Astrocyte (in vitro differentiated cells and primary cell): ENCODE results near the gene PDE4C. TPM values are rescaled to one million over a fixed set of nuclear protein-coding genes. Genes with fewer than 3 reads are reported as not detected.

Experiments used
- DNase-seq: peaks from one replicate; pipeline ENCODE4 v3.0.0-alpha.2; 2010; ENCODE audit warnings: low read depth
- FAIRE-seq: peaks from 2 replicates; lab custom pipeline; 2011; peaks lifted over from hg19 to GRCh38; lab: Jason Lieb, UNC
- H2AFZ ChIP-seq: 2 replicates; pipeline ENCODE4 v1.6.0; 2012; ENCODE audit warnings: low read depth, low read length, inconsistent platforms
- H3K27ac ChIP-seq: 2 replicates; pipeline ENCODE4 v1.5.1; 2011; ENCODE audit warnings: low read depth, low read length, inconsistent platforms
- H3K27me3 ChIP-seq: 2 replicates; pipeline ENCODE4 v1.6.0; 2011; ENCODE audit warnings: low read length, inconsistent platforms; ENCODE audit not compliant: insufficient read depth
- H3K36me3 ChIP-seq: 2 replicates; pipeline ENCODE4 v1.5.1; 2011; ENCODE audit warnings: low read length, inconsistent platforms; ENCODE audit not compliant: insufficient read depth
- H3K4me1 ChIP-seq: 2 replicates; pipeline ENCODE4 v1.5.1; 2011; ENCODE audit warnings: low read length, inconsistent platforms; ENCODE audit not compliant: insufficient read depth
- H3K4me2 ChIP-seq: 2 replicates; pipeline ENCODE4 v1.6.0; 2012; ENCODE audit warnings: low read length, inconsistent platforms
- H3K4me3 ChIP-seq: 2 replicates; pipeline ENCODE4 v1.5.1; 2011; ENCODE audit warnings: low read depth, mild to moderate bottlenecking, low read length, inconsistent platforms; ENCODE audit not compliant: insufficient read depth
- H3K79me2 ChIP-seq: 2 replicates; pipeline ENCODE4 v1.6.0; 2012; ENCODE audit warnings: mild to moderate bottlenecking, low read length, inconsistent platforms; ENCODE audit not compliant: insufficient read depth
- H3K9ac ChIP-seq: 2 replicates; pipeline ENCODE4 v1.6.0; 2012; ENCODE audit warnings: mild to moderate bottlenecking, low read length, inconsistent platforms
- H3K9me3 ChIP-seq: 2 replicates; pipeline ENCODE4 v1.5.1; 2012; ENCODE audit warnings: low read depth, mild to moderate bottlenecking, low read length, inconsistent platforms; ENCODE audit not compliant: insufficient read depth
- H4K20me1 ChIP-seq: 2 replicates; pipeline ENCODE4 v1.6.0; 2012; ENCODE audit warnings: low read length, inconsistent platforms; ENCODE audit not compliant: insufficient read depth
- H3K27ac Mint-ChIP-seq: one replicate; pipeline ENCODE4 v1.8.0; 2021; ENCODE audit warnings: mild to moderate bottlenecking, mixed read lengths; ENCODE audit not compliant: unreplicated experiment
- H3K27me3 Mint-ChIP-seq: one replicate; pipeline ENCODE4 v1.8.0; 2021; ENCODE audit warnings: low read depth, mixed read lengths; ENCODE audit not compliant: unreplicated experiment
- H3K36me3 Mint-ChIP-seq: one replicate; pipeline ENCODE4 v1.8.0; 2021; ENCODE audit warnings: low read depth, mixed read lengths; ENCODE audit not compliant: unreplicated experiment
- H3K4me1 Mint-ChIP-seq: one replicate; pipeline ENCODE4 v1.8.0; 2021; ENCODE audit warnings: low read depth, mixed read lengths; ENCODE audit not compliant: unreplicated experiment
- H3K4me3 Mint-ChIP-seq: one replicate; pipeline ENCODE4 v1.8.0; 2021; ENCODE audit warnings: mild to moderate bottlenecking, moderate library complexity, mixed read lengths; ENCODE audit not compliant: unreplicated experiment
- H3K9me3 Mint-ChIP-seq: one replicate; pipeline ENCODE4 v1.8.0; 2021; ENCODE audit warnings: mild to moderate bottlenecking, mixed read lengths; ENCODE audit not compliant: unreplicated experiment
- EZH2 ChIP-seq: IDR thresholded peaks from 2 replicates; pipeline ENCODE4 v1.6.1; 2012; ENCODE audit warnings: mild to moderate bottlenecking, low read length, inconsistent platforms; ENCODE audit not compliant: insufficient read depth
- total RNA-seq: library from RNA; stranded (reverse); gene quantifications from 2 replicates; pipeline ENCODE4 v1.2.1, GENCODE V29; 2021
- TF ChIP-seq, protein P1 (sequence below): IDR thresholded peaks from 2 replicates; pipeline ENCODE4 v1.5.1; 2011; ENCODE audit warnings: low read depth, mild to moderate bottlenecking, inconsistent platforms, low read length, moderate library complexity; ENCODE audit not compliant: insufficient read depth

The PDE4C gene
- total RNA-seq, 1 donor from 2014 or later = 0.64 TPM

DNA sequence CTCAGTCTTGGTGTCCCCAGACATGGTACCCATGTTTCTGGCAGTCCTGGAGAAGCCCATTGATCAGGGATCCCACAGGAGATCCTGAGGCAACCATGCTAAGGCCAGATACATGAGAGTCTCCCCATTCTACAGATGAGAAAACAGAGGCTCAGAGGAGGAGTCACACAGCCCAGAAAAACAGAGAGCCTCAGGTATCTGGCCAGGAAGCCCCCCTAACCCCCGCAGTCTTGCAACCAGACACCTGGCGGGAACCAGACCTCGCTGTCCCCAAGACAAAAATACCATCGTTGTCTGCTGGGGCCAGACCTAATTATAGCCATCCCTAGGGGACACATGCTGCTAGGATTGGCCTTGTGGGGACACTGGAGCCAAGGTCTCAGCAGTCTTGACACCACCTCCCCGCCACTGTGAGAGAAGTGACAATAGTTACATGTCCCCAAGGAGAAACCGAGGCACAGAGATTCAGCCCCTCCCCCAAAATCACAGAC, 1.6 kb upstream of the PDE4C start:
- H3K4me1 Mint-ChIP-seq = peaks cover 4% of the 10 kb centered on the region
- no peaks in the 10 kb centered on the region for H3K9me3 ChIP-seq
- no peak overlapping the region for H3K4me2 ChIP-seq
- H3K36me3 Mint-ChIP-seq = no peaks in the 10 kb centered on the region
- no peaks in the 10 kb centered on the region for H3K79me2 ChIP-seq
- H2AFZ ChIP-seq = no peak overlapping the region
- TF ChIP-seq, protein P1, sequence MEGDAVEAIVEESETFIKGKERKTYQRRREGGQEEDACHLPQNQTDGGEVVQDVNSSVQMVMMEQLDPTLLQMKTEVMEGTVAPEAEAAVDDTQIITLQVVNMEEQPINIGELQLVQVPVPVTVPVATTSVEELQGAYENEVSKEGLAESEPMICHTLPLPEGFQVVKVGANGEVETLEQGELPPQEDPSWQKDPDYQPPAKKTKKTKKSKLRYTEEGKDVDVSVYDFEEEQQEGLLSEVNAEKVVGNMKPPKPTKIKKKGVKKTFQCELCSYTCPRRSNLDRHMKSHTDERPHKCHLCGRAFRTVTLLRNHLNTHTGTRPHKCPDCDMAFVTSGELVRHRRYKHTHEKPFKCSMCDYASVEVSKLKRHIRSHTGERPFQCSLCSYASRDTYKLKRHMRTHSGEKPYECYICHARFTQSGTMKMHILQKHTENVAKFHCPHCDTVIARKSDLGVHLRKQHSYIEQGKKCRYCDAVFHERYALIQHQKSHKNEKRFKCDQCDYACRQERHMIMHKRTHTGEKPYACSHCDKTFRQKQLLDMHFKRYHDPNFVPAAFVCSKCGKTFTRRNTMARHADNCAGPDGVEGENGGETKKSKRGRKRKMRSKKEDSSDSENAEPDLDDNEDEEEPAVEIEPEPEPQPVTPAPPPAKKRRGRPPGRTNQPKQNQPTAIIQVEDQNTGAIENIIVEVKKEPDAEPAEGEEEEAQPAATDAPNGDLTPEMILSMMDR = no peak
- TF ChIP-seq EZH2 = no peak
- peaks cover 19% of the 10 kb centered on the region for H3K27me3 Mint-ChIP-seq
- H3K27ac ChIP-seq = no peak overlapping the region
- H4K20me1 ChIP-seq = no peaks in the 10 kb centered on the region
- H3K4me3 Mint-ChIP-seq = no peak overlapping the region
- no peaks in the 10 kb centered on the region for H3K36me3 ChIP-seq
- FAIRE-seq (no peak), DNase-seq (no peak)
- H3K9ac ChIP-seq = no peak overlapping the region
- H3K27ac Mint-ChIP-seq = no peak overlapping the region
- peaks cover 22% of the 10 kb centered on the region for H3K27me3 ChIP-seq
- no peak overlapping the region for H3K4me3 ChIP-seq
- no peaks in the 10 kb centered on the region for H3K9me3 Mint-ChIP-seq
- peaks cover 9% of the 10 kb centered on the region for H3K4me1 ChIP-seq

DNA sequence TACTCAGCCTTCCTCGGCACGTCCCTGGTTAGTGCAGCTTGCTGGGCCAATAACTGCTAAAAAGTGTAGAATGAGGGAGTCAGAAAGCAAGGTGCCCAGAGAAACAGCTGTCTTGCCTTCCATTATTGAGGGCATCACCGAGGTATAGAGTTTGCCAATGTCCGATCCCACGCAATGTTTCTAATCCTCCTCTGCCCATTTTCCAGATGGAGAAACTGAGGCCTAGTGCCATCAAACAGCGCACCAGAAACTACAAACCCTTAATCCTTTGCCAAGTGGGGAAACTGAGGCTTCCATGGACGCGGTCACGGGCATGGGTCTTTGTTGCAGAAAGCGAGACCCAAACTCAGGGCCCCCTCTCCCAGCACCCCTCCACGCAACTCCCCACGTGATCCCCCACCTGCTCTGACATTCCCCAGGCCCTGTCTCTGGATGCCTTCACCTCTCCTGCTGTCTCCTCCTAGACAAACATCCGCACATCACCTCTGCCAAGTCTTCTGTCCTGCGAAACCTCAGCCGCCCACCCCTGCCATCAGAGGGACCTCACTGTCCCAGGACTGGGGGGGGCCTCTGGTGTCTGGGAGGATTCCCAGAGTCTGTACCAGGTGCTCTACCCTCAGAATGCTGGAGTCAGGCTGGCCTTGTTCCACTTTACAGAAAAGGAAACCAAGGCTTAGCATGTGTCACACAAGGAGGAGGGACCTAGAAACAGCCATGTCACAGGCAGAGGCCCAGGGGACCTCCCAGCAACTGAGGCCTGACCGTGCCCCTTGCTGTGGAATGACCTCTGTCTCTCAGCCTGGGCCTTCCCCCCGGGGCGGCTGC, 930 bp upstream of the PDE4C start:
- H3K27me3 Mint-ChIP-seq = peaks cover 16% of the 10 kb centered on the region
- no peak overlapping the region for H3K4me3 Mint-ChIP-seq
- no peak for DNase-seq

More for the DNA sequence above, 930 bp upstream of the PDE4C start:
- H3K27ac ChIP-seq = no peak overlapping the region
- TF ChIP-seq, protein P1 = no peak
- no peak for TF ChIP-seq EZH2
- H3K27me3 ChIP-seq = peaks cover 22% of the 10 kb centered on the region
- H3K4me3 ChIP-seq = no peak overlapping the region
- peaks cover 4% of the 10 kb centered on the region for H3K4me1 Mint-ChIP-seq
- H4K20me1 ChIP-seq = no peaks in the 10 kb centered on the region
- H3K9me3 Mint-ChIP-seq = no peaks in the 10 kb centered on the region
- H3K9ac ChIP-seq = no peak overlapping the region
- peaks cover 9% of the 10 kb centered on the region for H3K4me1 ChIP-seq
- no peaks in the 10 kb centered on the region for H3K9me3 ChIP-seq
- H3K79me2 ChIP-seq = no peaks in the 10 kb centered on the region
- no peak overlapping the region for H3K4me2 ChIP-seq
- no peaks in the 10 kb centered on the region for H3K36me3 ChIP-seq
- no peak overlapping the region for H2AFZ ChIP-seq
- H3K27ac Mint-ChIP-seq = no peak overlapping the region
- no peak for FAIRE-seq
- H3K36me3 Mint-ChIP-seq = no peaks in the 10 kb centered on the region
